ENCODE measurements around the gene PLEKHA3. TPM values are rescaled to one million over a fixed set of nuclear protein-coding genes. Genes with fewer than 3 reads are reported as not detected.
"Not testable (repeated sequence)": the region's sequence is repeated elsewhere in the genome, so short reads cannot be mapped to it uniquely, and the experiment has no call there.

The PLEKHA3 gene
- 24.0 and 24.9 TPM in 2 replicates for total RNA-seq

- intact Hi-C loops (cut with micrococcal nuclease) = loop anchor here (1.0 kb wide), 1 partner anchor 43 kb away; no protein-coding TSS in a partner anchor
Observed at GRCh38 chr2:178480227-178481181, at the start of gene PLEKHA3. Gene PLEKHA3 (plus strand): TSS chr2:178480457. CDS start chr2:178480870, 413 bp downstream.

GRCh38 chr2:178436662-178437061 lies 43.6 kb upstream of the PLEKHA3 start:
- intact Hi-C loops (cut with micrococcal nuclease) = no loop called here

- intact Hi-C loops (cut with micrococcal nuclease) = no loop called here
Observed at GRCh38 chr2:178441426-178441825, 38.8 kb upstream of the PLEKHA3 start.

- intact Hi-C loops (cut with micrococcal nuclease) = no loop called here
Observed at GRCh38 chr2:178448968-178449661, 31.1 kb upstream of the PLEKHA3 start.

- intact Hi-C loops (cut with micrococcal nuclease) = loop anchor here (1.0 to 2.0 kb wide), 5 partner anchors 36 to 1557 kb away; partner anchors contain the start of genes CWC22, OSBPL6 and RBM45
Observed at GRCh38 chr2:178449700-178450523, 30.3 kb upstream of the PLEKHA3 start.

GRCh38 chr2:178450524-178450773 lies 29.8 kb upstream of the PLEKHA3 start:
- intact Hi-C loops (cut with micrococcal nuclease) = loop anchor here (1.0 to 2.0 kb wide), 5 partner anchors 36 to 1556 kb away; partner anchors contain the start of genes CWC22, OSBPL6 and RBM45

- intact Hi-C loops (cut with micrococcal nuclease) = loop anchor here (1.0 to 2.0 kb wide), 7 partner anchors 27 to 1556 kb away; partner anchors contain the start of genes CWC22, FKBP7, OSBPL6 and RBM45
Observed at GRCh38 chr2:178450774-178451525, 29.3 kb upstream of the PLEKHA3 start, which contains the start of the genes PJVK and PRKRA. Gene PJVK (plus strand): TSS chr2:178451378. CDS start chr2:178453410, 2,032 bp downstream. Gene PRKRA (minus strand): TSS chr2:178451175. CDS start chr2:178451030, 145 bp downstream.

GRCh38 chr2:178452334-178452733 lies 27.9 kb upstream of the PLEKHA3 start:
- intact Hi-C loops (cut with micrococcal nuclease) = no loop called here

GRCh38 chr2:178452870-178453269 lies 27.4 kb upstream of the PLEKHA3 start:
- intact Hi-C loops (cut with micrococcal nuclease) = no loop called here

- intact Hi-C loops (cut with micrococcal nuclease) = no loop called here
Observed at GRCh38 chr2:178455947-178456346, 24.3 kb upstream of the PLEKHA3 start.

- intact Hi-C loops (cut with micrococcal nuclease) = no loop called here
Observed at GRCh38 chr2:178457390-178457886, 22.8 kb upstream of the PLEKHA3 start.

- intact Hi-C loops (cut with micrococcal nuclease) = no loop called here
Observed at GRCh38 chr2:178469219-178469849, 10.9 kb upstream of the PLEKHA3 start.

- intact Hi-C loops (cut with micrococcal nuclease) = not testable (repeated sequence)
Observed at GRCh38 chr2:178471313-178471712, 8.9 kb upstream of the PLEKHA3 start.

GRCh38 chr2:178473373-178473772 lies 6.9 kb upstream of the PLEKHA3 start:
- intact Hi-C loops (cut with micrococcal nuclease) = no loop called here

- intact Hi-C loops (cut with micrococcal nuclease) = no loop called here
Observed at GRCh38 chr2:178473931-178474330, 6.3 kb upstream of the PLEKHA3 start.

- intact Hi-C loops (cut with micrococcal nuclease) = no loop called here
Observed at GRCh38 chr2:178474560-178474959, 5.7 kb upstream of the PLEKHA3 start.

GRCh38 chr2:178476477-178476876 lies 3.8 kb upstream of the PLEKHA3 start:
- intact Hi-C loops (cut with micrococcal nuclease) = no loop called here

- intact Hi-C loops (cut with micrococcal nuclease) = loop anchor here (1.0 kb wide), 2 partner anchors 26 to 63 kb away; partner anchors contain the start of genes PJVK and PRKRA
Observed at GRCh38 chr2:178477443-178478129, 2.7 kb upstream of the PLEKHA3 start.

GRCh38 chr2:178478130-178478438 lies 2.2 kb upstream of the PLEKHA3 start:
- intact Hi-C loops (cut with micrococcal nuclease) = loop anchor here (1.0 kb wide), 2 partner anchors 27 to 64 kb away; partner anchors contain the start of genes PJVK and PRKRA
